ENCODE measurements around the gene EMILIN2. TPM values are rescaled to one million over a fixed set of nuclear protein-coding genes. Genes with fewer than 3 reads are reported as not detected.

EMILIN2 gene
- total and polyA plus RNA-seq, 9 of the 15 experiments (the other 6 are each of a cell fraction or from before 2014, with no cell fraction given) = 0.01 to 0.40 (median 0.19) TPM

DNA sequence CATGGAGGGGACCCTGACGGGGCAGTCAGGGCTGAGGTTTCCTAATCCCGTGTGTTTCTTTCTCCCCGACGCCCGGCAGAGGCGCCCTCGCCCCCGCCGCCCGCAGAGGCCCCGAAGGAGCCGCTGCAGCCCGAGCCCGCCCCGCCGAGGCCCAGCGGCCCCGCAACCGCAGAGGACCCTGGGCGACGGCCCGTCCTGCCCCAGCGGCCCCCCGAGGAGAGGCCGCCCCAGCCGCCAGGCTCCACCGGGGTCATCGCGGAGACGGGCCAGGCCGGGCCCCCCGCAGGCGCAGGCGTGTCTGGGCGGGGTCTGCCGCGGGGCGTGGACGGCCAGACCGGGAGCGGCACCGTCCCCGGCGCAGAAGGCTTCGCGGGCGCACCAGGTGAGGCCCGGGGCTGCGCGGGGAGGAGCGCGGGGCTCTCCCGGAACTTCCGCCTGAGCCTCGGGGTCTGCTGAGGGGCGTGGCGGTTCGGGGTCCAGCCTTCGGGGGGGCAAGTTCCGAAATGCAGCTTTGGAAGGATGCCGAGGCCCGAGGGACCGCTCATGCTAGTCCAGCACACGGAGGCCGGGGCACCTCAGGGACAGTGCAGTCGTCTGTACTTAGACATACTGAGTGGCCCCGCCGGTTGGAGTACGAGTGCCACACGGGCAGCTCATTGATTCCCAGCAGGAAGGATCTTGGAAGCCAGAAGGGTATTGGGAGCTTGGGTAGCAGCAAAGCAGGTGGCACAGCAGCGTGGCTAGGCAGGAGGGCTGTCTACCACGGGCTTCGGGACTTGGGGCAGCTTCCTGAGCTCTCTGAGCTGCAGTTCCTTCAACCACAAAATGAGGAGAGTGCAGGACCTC lies 60.1 kb downstream of the EMILIN2 start:
- Histone ChIP-seq H3K4me2 (ENCODE audit: insufficient read depth, low read length) (peak overlapping the region; percentile 62), H3K9me3 (replicated peaks; ENCODE audit: control insufficient read depth, insufficient read depth, low read depth, low read length) (no peaks in the 10 kb centered on the region), H3K79me2 (ENCODE audit: control insufficient read depth, insufficient read depth, low read length) (no peaks in the 10 kb centered on the region), H2AFZ (ENCODE audit: low read depth, low read length) (peak overlapping the region; percentile 66), H3K4me3 (peak overlapping the region; percentile 46), H3K36me3 (ENCODE audit: control insufficient read depth, insufficient read depth, low read length) (no peaks in the 10 kb centered on the region), H3K27me3 (ENCODE audit: control insufficient read depth in 2 of 2, insufficient read depth in 2 of 2, low read length in 2 of 2) (peaks cover 2 to 18% of the 10 kb centered on the region in 2 experiments; a peak in 3 of 5 replicates), H3K9me1 (ENCODE audit: control insufficient read depth, insufficient read depth, low read length) (no peaks in the 10 kb centered on the region), H3K27ac (ENCODE audit: extremely low read depth, low read depth, low read length) (no peak overlapping the region), H4K20me1 (replicated peaks; ENCODE audit: control insufficient read depth, insufficient read depth, low read length) (0 out of 2 replicates have a peak, but pooled peaks cover 5% of the 10 kb centered on the region), H3K9ac (ENCODE audit: insufficient read depth in 1 of 2, low read depth in 2 of 2, low read length in 2 of 2) (peak overlapping the region; percentile 14 to 82; a peak in 3 of 4 replicates), H3K4me1 (replicated peaks in 1 of 2; ENCODE audit: control insufficient read depth in 2 of 2, insufficient read depth in 2 of 2, low read length in 2 of 2) (peaks cover 4 to 26% of the 10 kb centered on the region in 2 experiments; a peak in 4 of 5 replicates)
- DNase-seq (ENCODE audit: extremely low read depth in 1 of 4, low spot score in 3 of 4) = peak; percentile 47 to 85 (median 78)
- in situ Hi-C loops (cut with MboI) = no loop called here
- ATAC-seq = peak; percentile 83
- intact Hi-C loops (cut with micrococcal nuclease) = no loop called here
- WGBS (ENCODE audit: insufficient coverage, low coverage, missing lambda C conversion rate) = 8% methylated on average over 37 of the region's 73 CpGs
- FAIRE-seq = no peak
- ChIA-PET POLR2A (interaction anchor here (0.5 to 1.4 kb wide), 3 partner anchors 12 to 156 kb away, joined by 3 to 4 read pairs (median 4); no protein-coding TSS in a partner anchor), CTCF (ENCODE audit: low intra/inter-chr PET ratio) (interaction anchor here (0.5 to 0.7 kb wide), 3 partner anchors 23 to 803 kb away, joined by 3 read pairs; no protein-coding TSS in a partner anchor)
- no TSS peak for BruUV-seq (replicated peaks)
- TF ChIP-seq CTCF (IDR thresholded peaks at IDR 0.05 in 2 of 3, conservative IDR thresholded peaks at IDR 0.05 in 1 of 3; ENCODE audit: insufficient read depth in 2 of 3, low read depth in 1 of 3, low read length in 3 of 3) (peak; percentile 30 to 85 (median 43); a peak in 5 of 6 replicates), CSDE1 (IDR thresholded peaks at IDR 0.05) (no peak), ZC3H4 (CRISPR knock-in tag; IDR thresholded peaks at IDR 0.05; ENCODE audit: borderline replicate concordance) (no peak), ZBTB34 (CRISPR knock-in tag; IDR thresholded peaks at IDR 0.05) (no peak), KLF16 (IDR thresholded peaks at IDR 0.05) (no peak), CBFA2T2 (conservative IDR thresholded peaks at IDR 0.05) (no peak), DIDO1 (tag; IDR thresholded peaks at IDR 0.05; ENCODE audit: low read depth) (no peak), SIN3B (IDR thresholded peaks at IDR 0.05; ENCODE audit: low read depth) (0 out of 2 replicates have a peak, but pooled peaks have one; percentile 35), CTBP1 (IDR thresholded peaks at IDR 0.05; ENCODE audit: borderline replicate concordance) (peak; percentile 59; the same call in 1 of the 2 replicates), HDAC6 (IDR thresholded peaks at IDR 0.05; ENCODE audit: low read depth, low read length) (no peak), NRF1 (conservative IDR thresholded peaks at IDR 0.05 in 1 of 2, IDR thresholded peaks at IDR 0.05 in 1 of 2) (peak; percentile 67 to 72; a peak in 3 of 4 replicates), ID3 (CRISPR knock-in tag; IDR thresholded peaks at IDR 0.05) (no peak), ID3 (tag; IDR thresholded peaks at IDR 0.05) (no peak), RB1 (IDR thresholded peaks at IDR 0.05; ENCODE audit: low read depth) (peak; percentile 38; the same call in 1 of the 2 replicates), DPF2 (IDR thresholded peaks at IDR 0.05) (no peak), L3MBTL2 (IDR thresholded peaks at IDR 0.05) (peak; percentile 71)
- TF ChIP-seq, protein P1, sequence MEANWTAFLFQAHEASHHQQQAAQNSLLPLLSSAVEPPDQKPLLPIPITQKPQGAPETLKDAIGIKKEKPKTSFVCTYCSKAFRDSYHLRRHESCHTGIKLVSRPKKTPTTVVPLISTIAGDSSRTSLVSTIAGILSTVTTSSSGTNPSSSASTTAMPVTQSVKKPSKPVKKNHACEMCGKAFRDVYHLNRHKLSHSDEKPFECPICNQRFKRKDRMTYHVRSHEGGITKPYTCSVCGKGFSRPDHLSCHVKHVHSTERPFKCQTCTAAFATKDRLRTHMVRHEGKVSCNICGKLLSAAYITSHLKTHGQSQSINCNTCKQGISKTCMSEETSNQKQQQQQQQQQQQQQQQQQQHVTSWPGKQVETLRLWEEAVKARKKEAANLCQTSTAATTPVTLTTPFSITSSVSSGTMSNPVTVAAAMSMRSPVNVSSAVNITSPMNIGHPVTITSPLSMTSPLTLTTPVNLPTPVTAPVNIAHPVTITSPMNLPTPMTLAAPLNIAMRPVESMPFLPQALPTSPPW (CRISPR knock-in tag; IDR thresholded peaks at IDR 0.05) = 0 out of 2 replicates have a peak, but pooled peaks have one; percentile 27
